H54 (cell line): ENCODE results near the gene IL23R.

Experiments
- DNase-seq: peaks from one replicate; pipeline ENCODE4 v3.0.0; 2011; ENCODE audit warnings: low spot score, mixed read lengths; ENCODE audit not compliant: insufficient read length
- FAIRE-seq: peaks from 3 replicates; lab custom pipeline; 2011; peaks lifted over from hg19 to GRCh38; lab: Jason Lieb, UNC
- POLR2A ChIP-seq: IDR thresholded peaks from 2 replicates; pipeline ENCODE4 v1.6.1; 2011; ENCODE audit warnings: low read depth, mild to moderate bottlenecking, low read length

IL23R gene

DNA sequence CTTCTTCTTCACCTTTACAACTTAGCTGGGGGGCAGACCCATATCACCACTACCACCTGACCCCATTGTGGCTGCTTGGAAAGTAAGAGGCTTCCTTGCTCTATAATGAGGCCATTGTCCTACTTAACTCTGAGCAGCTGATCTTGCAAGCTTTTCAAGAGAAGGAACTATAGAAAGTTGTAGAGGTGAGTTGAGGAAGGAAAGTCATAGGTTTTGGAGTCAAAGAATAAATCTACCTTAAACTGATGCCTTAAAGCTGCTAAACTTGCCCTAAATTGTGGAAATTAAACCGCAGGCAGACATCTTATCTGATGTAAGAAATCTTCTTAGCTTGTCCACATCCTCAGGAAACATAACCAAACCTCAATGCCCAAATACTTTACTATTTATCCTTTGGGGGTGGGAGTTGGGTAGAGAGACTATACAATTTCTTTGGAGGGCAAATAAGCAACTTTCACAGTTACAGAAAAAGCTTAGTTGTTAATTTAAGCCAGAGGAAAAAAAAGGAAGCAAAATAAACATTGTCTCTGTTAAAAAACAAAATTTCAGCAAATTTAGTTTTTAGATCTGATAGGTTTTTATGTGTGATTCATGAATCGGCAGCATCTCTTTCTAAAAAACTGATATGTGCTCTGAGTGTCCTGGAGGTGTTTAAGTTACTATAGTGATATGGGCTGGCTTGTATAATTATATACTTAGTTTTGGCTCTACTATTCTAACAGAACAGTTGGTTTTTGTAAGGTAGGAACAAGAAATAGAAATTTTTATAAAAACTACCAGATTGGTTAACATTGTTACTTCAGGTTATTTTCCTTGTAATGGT is 4.7 kb downstream of the IL23R start:
- TF ChIP-seq POLR2A, result no peak
- DNase-seq (no peak), FAIRE-seq (no peak)

DNA sequence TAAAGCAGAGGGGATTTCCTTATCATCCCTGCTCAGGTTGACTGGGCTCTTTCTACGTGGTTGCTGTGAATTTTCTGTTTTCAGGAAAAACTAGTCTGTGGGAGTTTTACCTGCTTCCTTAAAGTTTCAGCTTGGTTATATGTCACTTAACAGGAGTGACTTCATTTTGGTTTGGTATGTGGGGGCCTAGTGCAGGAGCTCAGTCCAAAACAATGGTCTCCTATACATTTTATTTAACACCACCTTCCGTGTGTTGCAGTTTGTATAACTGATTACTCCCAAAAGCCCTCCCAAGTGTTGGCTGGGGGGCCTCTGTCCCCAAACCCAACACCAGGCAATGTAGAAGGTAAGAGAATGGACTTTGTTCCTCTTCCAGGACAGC is 5.3 kb downstream of the IL23R start:
- FAIRE-seq, result no peak
- DNase-seq, result no peak
- no peak for TF ChIP-seq POLR2A

DNA sequence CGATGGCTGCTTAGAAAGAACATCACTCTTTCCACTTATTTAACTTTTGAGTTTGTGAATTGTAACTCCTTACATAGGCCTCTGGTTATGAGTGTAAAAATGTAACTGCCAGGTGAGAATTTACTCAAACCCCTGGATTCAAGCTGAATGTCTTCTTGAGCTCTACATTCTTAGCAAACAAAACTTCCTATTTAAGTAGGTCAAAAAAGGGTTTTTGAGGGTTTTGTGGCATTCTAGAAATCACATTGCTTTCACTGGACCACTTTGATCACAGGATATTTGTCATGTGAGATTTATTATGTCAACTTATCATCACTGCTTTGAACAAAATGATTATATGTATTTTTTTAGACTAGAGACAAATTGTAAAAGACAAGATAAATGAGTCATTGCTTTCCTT is 5.7 kb downstream of the IL23R start:
- no peak for FAIRE-seq
- TF ChIP-seq POLR2A, result no peak
- no peak for DNase-seq

DNA sequence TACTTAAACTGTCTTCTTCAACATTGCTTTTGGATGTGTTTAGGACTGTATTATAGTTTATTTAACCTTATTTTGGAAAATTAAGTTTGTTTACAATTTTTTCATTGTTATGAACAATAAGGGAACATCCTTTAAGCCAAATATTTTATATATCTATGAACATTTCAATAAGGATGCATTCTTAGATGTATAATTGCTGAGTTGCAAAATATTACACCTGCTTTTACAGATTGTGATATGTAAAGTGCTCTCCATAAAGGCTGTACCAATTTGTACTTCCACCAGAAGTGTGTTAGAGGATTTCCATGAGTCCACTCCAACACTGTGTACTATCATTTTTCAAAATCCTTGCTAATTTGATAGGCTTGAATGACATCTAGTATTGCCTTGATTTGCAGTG is 7.7 kb downstream of the IL23R start:
- FAIRE-seq (no peak), DNase-seq (no peak)
- no peak for TF ChIP-seq POLR2A

DNA sequence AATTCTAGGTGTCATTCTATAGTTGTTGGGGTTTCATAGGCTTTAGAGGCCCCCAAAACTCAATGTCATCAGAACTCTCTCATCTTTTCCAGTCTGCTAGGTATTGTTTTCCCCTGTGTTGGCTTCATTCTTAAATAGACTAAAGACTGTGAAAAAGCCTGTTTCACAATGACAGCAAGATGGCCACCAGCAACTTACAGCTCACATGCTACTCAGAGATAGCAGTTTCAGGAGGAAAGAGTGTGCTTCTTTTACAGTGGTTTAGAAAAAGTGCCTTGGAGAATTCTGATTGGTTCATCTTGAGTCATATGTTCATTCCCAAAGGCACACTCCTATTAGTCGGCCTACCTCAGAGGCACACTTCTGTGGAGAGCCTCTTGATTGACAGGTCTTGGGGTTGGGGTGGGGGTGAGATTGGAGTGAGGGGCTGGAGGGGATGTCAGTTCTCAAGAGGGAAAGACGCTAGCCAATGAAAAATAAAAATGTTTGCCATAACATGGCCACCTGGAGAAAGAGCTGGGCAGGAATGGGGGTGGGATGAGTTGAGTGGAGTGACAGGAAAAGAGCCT is 8.5 kb downstream of the IL23R start:
- no peak for TF ChIP-seq POLR2A
- DNase-seq (no peak), FAIRE-seq (no peak)

DNA sequence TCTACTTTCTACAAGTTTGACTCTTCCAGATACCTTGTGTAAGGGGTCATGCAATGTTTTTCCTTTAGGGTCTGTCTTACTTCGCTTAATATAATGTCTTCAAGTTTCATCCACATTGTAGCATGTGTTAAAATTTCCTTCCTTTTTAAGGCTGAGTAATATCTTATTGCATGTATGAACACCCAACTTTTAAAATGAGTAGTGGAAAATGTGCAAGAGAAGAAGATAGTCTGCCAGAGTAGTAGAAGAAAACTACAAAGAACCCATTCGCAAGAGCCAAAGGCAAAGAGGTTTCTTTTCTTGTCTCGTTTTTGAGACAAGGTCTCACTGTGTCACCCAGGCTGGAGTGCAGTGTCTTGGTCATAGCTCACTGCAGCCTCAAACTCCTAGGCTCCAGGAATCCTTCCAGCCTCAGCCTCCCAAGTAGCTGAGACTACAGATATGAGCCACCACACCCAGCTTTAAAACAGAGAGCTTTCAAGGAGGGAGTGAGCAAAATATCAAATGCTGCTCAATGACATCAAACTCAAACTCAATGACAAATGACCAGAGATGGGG is 9.4 kb downstream of the IL23R start:
- no peak for FAIRE-seq
- no peak for DNase-seq
- TF ChIP-seq POLR2A, result no peak

DNA sequence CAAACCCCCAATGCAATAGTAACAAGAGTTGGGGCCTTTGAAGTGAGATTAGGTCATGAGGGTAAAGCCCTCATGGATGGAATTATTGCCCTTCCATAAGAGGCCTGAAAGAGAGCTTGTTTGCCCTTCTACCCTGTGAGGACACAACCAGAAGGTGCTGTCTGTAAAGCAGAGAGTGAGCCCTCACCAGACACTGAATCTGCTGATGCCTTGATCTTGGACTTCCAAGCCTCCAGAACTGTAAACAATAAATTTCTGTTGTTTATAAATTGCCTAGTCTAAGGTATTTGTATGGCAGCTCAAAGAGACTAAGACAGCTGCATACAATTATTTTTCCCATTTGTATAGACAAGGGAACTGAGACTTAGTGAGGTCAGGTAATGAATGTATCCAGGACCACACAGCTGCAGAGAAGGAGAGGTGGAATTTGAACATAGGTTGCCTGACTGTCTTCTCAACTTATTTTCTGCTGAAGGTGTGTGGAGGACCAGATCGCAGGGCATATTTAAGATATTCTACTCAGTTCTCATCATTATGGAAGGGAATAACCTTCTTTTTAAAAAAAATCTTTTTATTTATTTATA is 18.7 kb downstream of the IL23R start:
- TF ChIP-seq POLR2A, result no peak
- FAIRE-seq (no peak), DNase-seq (no peak)

DNA sequence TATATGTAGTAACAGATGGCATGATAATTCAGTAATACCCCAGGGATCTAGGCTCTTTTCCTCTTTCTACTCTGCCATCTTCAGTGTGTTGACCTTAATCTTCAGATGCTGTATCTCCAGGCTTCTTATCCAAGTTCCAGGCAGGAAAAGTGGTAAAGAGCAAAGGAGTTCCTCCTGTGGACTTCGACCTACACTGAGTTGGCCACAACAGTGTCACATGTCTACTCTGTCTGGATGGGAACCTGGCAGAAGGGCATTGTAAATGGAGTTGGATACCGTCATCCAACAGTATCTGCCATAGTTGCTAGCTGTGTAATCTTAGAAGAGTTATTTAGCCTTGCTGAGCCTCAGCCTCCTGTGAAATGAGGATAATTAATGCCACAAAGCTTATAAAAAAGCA is 21.9 kb downstream of the IL23R start:
- no peak for TF ChIP-seq POLR2A
- DNase-seq, result no peak
- no peak for FAIRE-seq

DNA sequence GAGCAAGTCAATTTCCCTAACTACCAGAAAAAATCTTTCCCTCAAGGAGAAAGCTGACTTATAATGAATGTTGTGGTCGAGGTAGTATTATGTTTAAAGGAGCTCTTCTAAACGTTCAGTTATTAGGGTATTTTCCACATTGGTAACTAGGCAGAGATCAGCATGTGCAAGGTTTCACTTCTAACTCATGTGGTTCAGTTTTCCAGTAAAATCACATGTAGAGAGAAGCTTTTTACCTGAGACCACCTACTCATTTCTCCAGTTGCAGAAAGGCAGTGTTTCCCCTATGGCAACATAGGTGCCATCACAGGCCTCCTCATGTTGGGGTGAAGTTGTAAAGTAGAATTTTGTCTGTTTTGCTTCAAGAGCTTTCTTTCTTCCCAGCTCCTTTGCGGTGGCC is 23.7 kb downstream of the IL23R start:
- FAIRE-seq, result no peak
- TF ChIP-seq POLR2A, result no peak
- no peak for DNase-seq

DNA sequence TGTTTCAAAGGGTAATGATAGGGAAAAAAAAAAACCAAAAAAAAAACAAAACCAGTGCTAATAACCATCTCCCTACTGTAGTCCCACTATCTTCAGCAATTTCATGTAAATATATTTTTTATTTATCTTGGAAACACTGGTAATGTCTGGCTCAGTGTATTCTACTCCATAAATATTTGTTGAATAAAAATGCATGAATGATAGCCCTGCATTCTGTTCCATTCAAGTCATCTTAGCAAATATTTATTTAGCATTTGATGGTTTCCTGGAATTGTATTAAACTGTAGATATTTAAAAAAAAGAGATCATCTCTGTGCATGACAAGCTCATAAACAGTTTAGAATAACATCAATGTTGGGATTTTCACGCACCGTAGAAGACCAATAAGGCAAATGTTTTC is 24.2 kb downstream of the IL23R start:
- no peak for TF ChIP-seq POLR2A
- FAIRE-seq, result no peak
- no peak for DNase-seq

DNA sequence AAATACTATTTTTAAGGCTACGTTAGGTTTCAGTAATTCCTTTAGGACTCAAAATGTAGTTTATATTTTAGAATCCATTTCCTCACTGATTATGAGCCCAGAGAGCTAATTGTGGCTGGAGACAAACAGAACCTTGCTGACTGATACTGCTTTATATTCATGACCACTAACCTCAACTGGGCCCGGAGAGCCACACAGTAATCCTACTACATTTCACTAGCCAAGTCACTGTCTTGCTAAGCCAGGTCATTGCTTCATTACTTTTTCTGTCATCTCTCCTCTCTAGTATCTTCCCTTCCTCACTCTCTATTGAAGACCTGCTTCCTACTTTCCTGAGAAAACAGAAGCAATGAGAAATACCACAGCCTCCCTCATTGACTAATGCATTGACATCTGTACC is 24.7 kb downstream of the IL23R start:
- no peak for TF ChIP-seq POLR2A
- no peak for FAIRE-seq
- DNase-seq, result no peak

DNA sequence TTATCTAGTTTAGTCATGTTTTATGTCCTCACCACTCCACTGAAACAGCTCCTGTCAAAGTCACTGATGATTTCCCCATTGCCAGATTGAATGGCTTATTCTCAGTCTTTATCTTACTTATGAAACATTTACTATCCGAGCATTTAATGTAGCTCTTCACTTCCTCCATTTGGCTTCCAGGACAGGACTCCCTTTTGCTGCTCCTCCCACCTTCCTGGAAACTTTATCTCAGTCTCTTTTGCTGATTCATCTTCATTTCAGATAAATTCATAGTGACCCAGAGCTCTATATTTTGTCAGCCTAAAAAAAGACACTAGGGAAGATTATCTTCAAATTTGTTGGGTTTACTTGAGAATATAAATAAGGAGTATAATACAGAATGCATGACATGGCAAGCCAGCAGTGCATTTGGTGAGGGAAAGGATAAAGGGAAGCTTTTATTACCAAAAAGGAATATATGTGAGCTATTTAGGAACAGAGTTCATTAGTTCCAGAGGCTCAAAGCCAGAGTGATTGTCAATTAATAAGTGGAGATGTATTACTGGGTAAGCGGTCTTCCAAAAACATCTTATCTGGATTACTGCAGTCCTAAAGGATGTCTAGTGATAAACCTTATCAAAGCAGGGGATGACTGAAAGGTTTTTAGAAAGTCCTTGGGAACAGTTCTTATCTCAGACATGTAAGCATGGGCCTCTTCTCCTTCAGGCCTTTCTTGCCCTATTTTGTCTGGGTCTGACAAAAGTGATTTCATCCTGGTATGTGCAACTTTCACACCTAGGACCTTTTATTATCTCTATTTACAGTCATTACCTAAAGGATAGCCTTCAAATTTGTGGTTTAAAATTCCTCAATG is 25.6 kb downstream of the IL23R start:
- no peak for DNase-seq
- no peak for TF ChIP-seq POLR2A
- FAIRE-seq, result no peak

DNA sequence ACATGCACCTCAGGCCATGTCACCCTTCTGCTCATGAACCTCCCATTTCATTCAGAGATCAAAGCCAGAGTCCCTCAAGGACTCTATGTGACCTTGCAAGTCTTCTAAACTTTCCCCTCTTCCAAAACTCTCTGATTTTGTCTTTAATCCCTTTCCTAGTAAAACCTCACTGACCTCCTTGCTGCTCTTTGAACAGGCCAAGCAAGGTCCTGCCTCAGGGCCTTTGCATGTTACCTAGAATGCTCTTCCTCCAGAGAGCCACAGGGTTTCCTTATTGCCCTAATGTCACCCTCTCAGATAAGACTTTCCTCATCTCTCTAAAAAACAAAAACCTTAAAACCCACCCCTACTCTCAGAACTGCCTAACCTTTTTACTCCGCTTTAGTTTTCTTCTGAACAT is 26.6 kb downstream of the IL23R start:
- no peak for FAIRE-seq
- TF ChIP-seq POLR2A, result no peak

DNA sequence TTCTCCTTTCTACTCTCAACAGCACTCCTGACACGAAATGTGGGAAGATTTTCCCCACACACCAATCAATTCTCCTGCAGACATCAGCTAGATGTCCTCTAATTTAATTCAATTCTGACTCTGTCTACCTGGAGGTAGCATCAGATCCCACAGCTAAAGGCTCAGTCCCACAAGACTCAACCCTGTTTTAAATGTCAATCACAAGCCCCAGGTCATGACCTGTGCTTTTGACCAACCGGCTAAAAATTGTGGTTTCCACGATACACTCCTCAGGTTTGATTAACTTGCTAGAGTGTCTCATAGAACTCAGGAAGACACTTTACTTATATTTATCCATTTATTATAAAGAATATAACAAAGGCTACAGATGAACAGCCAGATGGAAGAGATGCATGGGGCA is 27.4 kb downstream of the IL23R start:
- TF ChIP-seq POLR2A, result no peak
- DNase-seq (no peak), FAIRE-seq (no peak)

More for the DNA sequence above, 26.6 kb downstream of the IL23R start:
- DNase-seq, result no peak
